Progenitor cell of endocrine pancreas (in vitro differentiated cells): ENCODE data around the gene ZNF74. TPM values are rescaled to one million over a fixed set of nuclear protein-coding genes. Genes with fewer than 3 reads are reported as not detected.

Experiments used
- DNase-seq: peaks from one replicate; pipeline ENCODE4 v3.0.0; 2021; ENCODE audit warnings: low spot score; ENCODE audit not compliant: unreplicated experiment
- H3K27ac Mint-ChIP-seq: 2 replicates; pipeline ENCODE4 v1.8.0; 2021; ENCODE audit warnings: mild to moderate bottlenecking, moderate library complexity, mixed read lengths
- H3K27me3 Mint-ChIP-seq: 2 replicates; pipeline ENCODE4 v1.8.0; 2021; ENCODE audit warnings: mixed read lengths
- H3K36me3 Mint-ChIP-seq: 2 replicates; pipeline ENCODE4 v1.8.0; 2022; ENCODE audit warnings: mixed read lengths; ENCODE audit not compliant: insufficient read depth
- H3K4me1 Mint-ChIP-seq: 2 replicates; pipeline ENCODE4 v1.8.0; 2021; ENCODE audit warnings: low read depth, mixed read lengths
- H3K4me3 Mint-ChIP-seq: 2 replicates; pipeline ENCODE4 v1.8.0; 2021; ENCODE audit warnings: low read depth, mild to moderate bottlenecking, moderate library complexity, mixed read lengths
- H3K9me3 Mint-ChIP-seq: 2 replicates; pipeline ENCODE4 v1.8.0; 2021; ENCODE audit warnings: low read depth, mixed read lengths
- total RNA-seq: library from RNA; stranded (reverse); gene quantifications from 2 replicates; pipeline ENCODE4 v1.2.1, GENCODE V29; 2021
- TF ChIP-seq, protein P1 (sequence below): fragments of 200-600 bp; sonication (generic); IDR thresholded peaks from one replicate; pipeline ENCODE4 v1.5.0; 2021; ENCODE audit warnings: antibody characterized with exemption, mild to moderate bottlenecking; ENCODE audit not compliant: unreplicated experiment

Gene ZNF74
- total RNA-seq, 1 donor from 2014 or later = 52.1 TPM

DNA sequence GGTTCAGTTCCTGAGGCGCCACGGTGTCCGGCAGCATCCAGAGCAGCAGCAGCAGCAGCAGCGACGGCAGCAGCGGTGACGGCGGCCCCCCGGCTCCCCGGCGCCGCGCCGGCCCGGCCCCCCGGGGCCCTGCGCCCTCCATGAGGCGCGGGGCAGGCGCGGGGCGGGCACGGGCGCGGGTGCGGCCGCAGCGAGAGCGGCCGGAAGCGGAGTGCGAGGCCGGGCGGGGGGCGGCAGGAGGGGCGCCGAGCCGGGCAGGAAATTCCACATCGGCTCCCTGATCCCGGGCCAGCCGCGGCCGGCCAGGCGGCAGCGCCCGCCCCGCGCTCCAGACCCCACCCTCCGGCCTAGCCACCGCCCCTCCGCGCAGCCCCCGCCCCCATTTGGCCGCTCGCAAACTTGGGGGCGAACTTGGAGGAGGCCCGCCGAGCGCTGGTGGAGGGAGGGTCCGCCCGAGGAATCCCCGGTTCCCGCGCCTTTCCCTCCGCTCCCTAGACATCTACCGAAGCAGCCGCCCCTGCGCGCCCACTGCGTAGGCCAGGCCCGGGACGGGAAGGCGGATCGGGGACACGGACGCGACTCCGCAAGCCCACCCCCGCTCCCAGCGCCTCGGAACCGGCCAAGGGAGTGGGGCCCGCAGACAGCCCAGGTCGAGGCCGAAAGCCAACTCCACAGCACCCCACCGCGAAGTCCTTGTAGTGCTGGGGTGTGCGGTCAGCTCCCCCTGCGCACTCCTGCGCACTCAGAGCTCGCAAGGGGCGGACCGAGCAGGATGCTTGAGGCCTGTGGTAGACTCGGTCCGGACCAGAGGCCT is 43.9 kb downstream of the ZNF74 start, which contains the start of gene SCARF2:
Gene SCARF2, minus strand, starts transcription at position 213 of the 814 bp plus-strand sequence. Its CDS starts 71 bp downstream, at position 142.
- Mint-ChIP-seq H3K27me3 (peaks cover 42% of the 10 kb centered on the region), H3K27ac (peak within 1 kb of the TSS; percentile 89), H3K4me1 (peaks cover 9% of the 10 kb centered on the region), H3K9me3 (no peaks in the 10 kb centered on the region), H3K4me3 (peak within 1 kb of the TSS; percentile 79), H3K36me3 (peaks cover 9% of the 10 kb centered on the region)
- DNase-seq = peak; percentile 63
- TF ChIP-seq, protein P1, sequence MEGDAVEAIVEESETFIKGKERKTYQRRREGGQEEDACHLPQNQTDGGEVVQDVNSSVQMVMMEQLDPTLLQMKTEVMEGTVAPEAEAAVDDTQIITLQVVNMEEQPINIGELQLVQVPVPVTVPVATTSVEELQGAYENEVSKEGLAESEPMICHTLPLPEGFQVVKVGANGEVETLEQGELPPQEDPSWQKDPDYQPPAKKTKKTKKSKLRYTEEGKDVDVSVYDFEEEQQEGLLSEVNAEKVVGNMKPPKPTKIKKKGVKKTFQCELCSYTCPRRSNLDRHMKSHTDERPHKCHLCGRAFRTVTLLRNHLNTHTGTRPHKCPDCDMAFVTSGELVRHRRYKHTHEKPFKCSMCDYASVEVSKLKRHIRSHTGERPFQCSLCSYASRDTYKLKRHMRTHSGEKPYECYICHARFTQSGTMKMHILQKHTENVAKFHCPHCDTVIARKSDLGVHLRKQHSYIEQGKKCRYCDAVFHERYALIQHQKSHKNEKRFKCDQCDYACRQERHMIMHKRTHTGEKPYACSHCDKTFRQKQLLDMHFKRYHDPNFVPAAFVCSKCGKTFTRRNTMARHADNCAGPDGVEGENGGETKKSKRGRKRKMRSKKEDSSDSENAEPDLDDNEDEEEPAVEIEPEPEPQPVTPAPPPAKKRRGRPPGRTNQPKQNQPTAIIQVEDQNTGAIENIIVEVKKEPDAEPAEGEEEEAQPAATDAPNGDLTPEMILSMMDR = no peak

DNA sequence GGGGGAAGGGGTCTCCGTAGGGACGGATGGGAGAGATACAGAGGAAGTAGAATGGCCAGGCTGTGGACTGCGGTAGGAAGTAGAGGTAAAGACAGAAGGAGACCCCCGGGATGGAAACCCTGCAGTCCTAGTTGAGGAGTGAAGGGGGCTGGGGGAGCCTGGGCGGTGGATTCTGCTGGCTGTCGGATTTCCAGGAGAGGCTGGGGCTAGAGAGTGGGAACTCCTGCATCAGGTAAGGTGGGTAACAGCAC is 44.4 kb downstream of the ZNF74 start:
- no peak for DNase-seq
- H3K9me3 Mint-ChIP-seq = no peaks in the 10 kb centered on the region
- TF ChIP-seq, protein P1 = no peak
- H3K4me3 Mint-ChIP-seq = peak overlapping the region; percentile 62
- H3K4me1 Mint-ChIP-seq = peaks cover 9% of the 10 kb centered on the region
- H3K27ac Mint-ChIP-seq = peak overlapping the region; percentile 84
- peaks cover 37% of the 10 kb centered on the region for H3K27me3 Mint-ChIP-seq
- H3K36me3 Mint-ChIP-seq = peaks cover 11% of the 10 kb centered on the region

DNA sequence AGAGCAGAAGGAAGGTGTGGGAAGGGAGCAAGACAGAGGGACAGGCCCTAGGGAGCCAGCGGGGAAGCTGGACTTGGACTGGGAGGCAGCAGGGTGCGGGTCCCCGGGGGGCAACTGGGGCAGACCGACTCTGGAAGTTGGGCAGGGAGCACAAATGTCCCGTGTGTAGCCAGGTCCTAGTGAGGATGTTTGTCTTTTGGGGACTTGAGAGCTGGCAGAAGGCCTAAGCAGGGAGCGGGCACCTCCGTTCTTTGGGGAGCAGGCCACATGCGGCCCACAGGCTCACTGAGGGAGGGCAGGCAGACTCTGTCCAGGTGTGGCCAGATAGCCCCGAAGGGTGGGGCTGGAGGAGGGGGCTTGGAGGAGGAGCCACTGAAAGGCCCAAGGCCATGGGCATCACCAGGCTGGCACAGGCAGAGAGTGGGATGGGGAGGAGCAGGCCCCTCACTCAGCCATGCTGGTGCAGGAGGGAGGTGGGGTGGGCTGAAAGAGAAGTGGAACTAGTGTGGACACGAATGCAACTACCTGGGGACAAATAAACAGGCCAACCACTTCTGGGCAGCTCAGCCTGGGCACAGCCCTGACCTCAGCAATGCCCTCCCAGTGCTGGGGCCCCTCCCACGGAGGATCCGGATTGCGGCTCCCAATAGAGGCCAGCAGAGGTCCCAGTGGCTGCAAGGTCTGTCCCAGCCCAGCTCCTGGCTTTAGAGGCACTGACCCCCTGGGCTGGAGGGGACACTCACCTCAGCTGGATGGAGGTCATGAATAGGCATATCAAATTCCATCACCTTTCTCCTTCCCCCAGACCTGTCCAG is 44.9 kb downstream of the ZNF74 start:
- H3K27me3 Mint-ChIP-seq = peaks cover 35% of the 10 kb centered on the region

DNA sequence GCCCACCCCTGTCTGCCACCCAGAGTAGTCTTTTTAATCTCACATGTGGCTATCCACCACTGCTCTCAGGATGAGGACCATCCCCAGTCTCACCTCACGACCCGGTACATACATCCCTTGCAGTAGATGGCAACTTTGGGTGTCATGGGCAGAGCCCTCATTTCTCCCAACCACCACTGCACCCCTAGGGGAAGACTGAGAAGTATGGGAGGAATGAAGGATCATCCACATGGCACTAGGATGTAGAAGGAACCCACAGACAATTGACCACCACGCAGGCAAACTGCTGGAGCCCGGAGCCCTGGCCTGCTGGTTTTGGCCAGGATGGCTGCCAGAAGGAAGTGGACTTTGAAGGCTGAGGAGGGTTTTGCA is 45.6 kb downstream of the ZNF74 start:
- H3K27ac Mint-ChIP-seq = no peak overlapping the region
- DNase-seq = no peak
- H3K9me3 Mint-ChIP-seq = no peaks in the 10 kb centered on the region
- peaks cover 9% of the 10 kb centered on the region for H3K4me1 Mint-ChIP-seq
- peaks cover 28% of the 10 kb centered on the region for H3K27me3 Mint-ChIP-seq
- H3K4me3 Mint-ChIP-seq = no peak overlapping the region
- TF ChIP-seq, protein P1 = no peak
- peaks cover 15% of the 10 kb centered on the region for H3K36me3 Mint-ChIP-seq

More for the DNA sequence above, 44.9 kb downstream of the ZNF74 start:
- Mint-ChIP-seq H3K27ac (peak overlapping the region; percentile 84), H3K4me3 (peak overlapping the region; percentile 62), H3K4me1 (peaks cover 9% of the 10 kb centered on the region), H3K9me3 (no peaks in the 10 kb centered on the region), H3K36me3 (peaks cover 11% of the 10 kb centered on the region)
- TF ChIP-seq, protein P1 = no peak
- no peak for DNase-seq

DNA sequence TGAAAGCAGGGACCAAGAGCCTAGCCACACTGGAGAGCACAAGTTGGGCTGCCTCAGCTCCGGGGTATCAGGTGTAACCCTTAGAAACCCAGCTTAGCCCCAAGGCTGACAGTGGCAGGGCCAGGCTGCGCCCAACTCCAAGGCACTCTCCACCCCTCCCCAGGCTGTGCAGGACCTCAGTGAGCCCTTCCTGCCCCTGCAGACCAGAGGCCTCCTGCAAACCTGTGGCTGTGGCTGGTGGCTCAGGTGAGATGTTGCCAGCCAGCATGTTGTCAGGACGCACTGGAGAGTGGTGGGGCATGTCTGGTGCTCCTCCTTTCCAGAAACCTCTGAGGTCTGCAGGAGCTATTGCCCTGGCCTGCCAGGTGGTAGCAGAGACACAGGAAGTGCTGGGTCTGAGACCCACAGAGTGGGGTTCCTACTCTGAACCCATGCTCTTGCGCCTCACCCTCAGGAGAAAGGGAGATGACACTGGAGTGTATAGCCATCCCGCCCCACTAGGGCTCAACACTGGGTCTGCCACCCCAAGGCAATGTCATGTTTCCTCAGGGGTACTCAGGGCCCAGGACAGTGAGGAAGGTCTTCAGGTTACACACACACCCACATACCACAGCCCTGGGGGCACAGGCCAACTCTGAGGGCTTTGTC is 46.1 kb downstream of the ZNF74 start:
- TF ChIP-seq, protein P1 = no peak
- Mint-ChIP-seq H3K27ac (no peak overlapping the region), H3K9me3 (no peaks in the 10 kb centered on the region), H3K36me3 (peaks cover 16% of the 10 kb centered on the region), H3K4me3 (no peak overlapping the region), H3K27me3 (peaks cover 23% of the 10 kb centered on the region), H3K4me1 (peaks cover 9% of the 10 kb centered on the region)
- DNase-seq = no peak
